HCT116 (cell line): Measurements from ENCODE around the gene ADGRL3.

Experiments
- JUND ChIP-seq: IDR thresholded peaks from 2 replicates; pipeline ENCODE4 v1.6.1; 2012
- MAX ChIP-seq: IDR thresholded peaks from 2 replicates; pipeline ENCODE4 v1.6.1; 2012
- POLR2A ChIP-seq: IDR thresholded peaks from 2 replicates; pipeline ENCODE4 v1.7.0; 2011; ENCODE audit warnings: borderline replicate concordance; ENCODE audit not compliant: insufficient read depth, insufficient read length; ENCODE audit errors: extremely low read depth
- POLR2AphosphoS5 ChIP-seq: IDR thresholded peaks from 2 replicates; pipeline ENCODE4 v1.6.1; 2011; ENCODE audit warnings: mild to moderate bottlenecking, low read depth, low read length, moderate library complexity
- SP1 ChIP-seq: IDR thresholded peaks from 2 replicates; pipeline ENCODE4 v1.6.1; 2012; ENCODE audit warnings: low read depth
- TF ChIP-seq, protein P1 (sequence below), 3 experiments: fragments of 200-600 bp in 1 of 3; sonication (generic) in 1 of 3; IDR thresholded peaks in 2 of 3; conservative IDR thresholded peaks in 1 of 3; 2 replicates each; pipeline ENCODE4 v1.5.1; 2012 to 2017; ENCODE audit warnings: low read depth in 2 of 3, low read length in 2 of 3, antibody characterized with exemption in 1 of 3, borderline replicate concordance in 1 of 3, control low read depth in 1 of 3, mild to moderate bottlenecking in 1 of 3, mixed read lengths in 1 of 3, mixed run types in 1 of 3, moderate library complexity in 1 of 3; ENCODE audit not compliant: insufficient read depth in 1 of 3

DNA sequence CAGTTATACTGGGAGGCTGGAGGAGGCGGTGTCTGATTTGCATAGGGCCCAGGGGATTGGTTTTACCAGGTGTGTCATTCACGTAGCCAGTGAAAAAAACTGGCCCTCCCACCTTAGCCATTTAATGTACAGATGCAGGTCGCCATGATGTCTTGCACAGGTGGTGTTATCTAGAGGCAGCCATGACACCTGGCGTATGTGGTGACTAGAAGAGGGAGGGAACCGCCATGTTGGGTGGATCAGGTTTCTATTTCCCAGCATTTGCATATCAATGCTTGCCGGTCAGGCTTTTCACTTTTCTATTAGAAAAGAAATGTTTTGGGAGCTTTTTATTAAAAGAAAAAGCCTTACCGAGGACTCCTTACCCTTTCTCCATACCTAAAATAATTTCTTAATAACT lies 523.4 kb downstream of the ADGRL3 start:
- TF ChIP-seq SP1 (no peak), MAX (no peak), JUND (no peak), POLR2A (no peak), POLR2AphosphoS5 (no peak)
- TF ChIP-seq, protein P1, sequence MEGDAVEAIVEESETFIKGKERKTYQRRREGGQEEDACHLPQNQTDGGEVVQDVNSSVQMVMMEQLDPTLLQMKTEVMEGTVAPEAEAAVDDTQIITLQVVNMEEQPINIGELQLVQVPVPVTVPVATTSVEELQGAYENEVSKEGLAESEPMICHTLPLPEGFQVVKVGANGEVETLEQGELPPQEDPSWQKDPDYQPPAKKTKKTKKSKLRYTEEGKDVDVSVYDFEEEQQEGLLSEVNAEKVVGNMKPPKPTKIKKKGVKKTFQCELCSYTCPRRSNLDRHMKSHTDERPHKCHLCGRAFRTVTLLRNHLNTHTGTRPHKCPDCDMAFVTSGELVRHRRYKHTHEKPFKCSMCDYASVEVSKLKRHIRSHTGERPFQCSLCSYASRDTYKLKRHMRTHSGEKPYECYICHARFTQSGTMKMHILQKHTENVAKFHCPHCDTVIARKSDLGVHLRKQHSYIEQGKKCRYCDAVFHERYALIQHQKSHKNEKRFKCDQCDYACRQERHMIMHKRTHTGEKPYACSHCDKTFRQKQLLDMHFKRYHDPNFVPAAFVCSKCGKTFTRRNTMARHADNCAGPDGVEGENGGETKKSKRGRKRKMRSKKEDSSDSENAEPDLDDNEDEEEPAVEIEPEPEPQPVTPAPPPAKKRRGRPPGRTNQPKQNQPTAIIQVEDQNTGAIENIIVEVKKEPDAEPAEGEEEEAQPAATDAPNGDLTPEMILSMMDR (IDR thresholded peaks at IDR 0.05 in 2 of 3, conservative IDR thresholded peaks at IDR 0.05 in 1 of 3; ENCODE audit: borderline replicate concordance in 1 of 3, insufficient read depth in 1 of 3, low read depth in 2 of 3, low read length in 2 of 3): no peak
